HAP-1 (cell line): ENCODE data around the gene KRT4.
"Not testable (repeated sequence)": the region's sequence is repeated elsewhere in the genome, so short reads cannot be mapped to it uniquely, and the experiment has no call there.

ENCODE experiments used
- DNase-seq, 2 experiments: peaks; one replicate each; pipeline ENCODE4 v3.0.0-alpha.2; 2016 to 2020; ENCODE audit warnings: low spot score in 2 of 2
- H3K27me3 ChIP-seq: fragments of 250-450 bp; sonication (Bioruptor Pico); 2 replicates; pipeline ENCODE4 v1.5.1; 2020; ENCODE audit warnings: low read depth, mild to moderate bottlenecking, moderate library complexity
- H3K36me3 ChIP-seq: fragments of 250-450 bp; sonication (Bioruptor Pico); replicated peaks from 2 replicates; pipeline ENCODE4 v1.5.1; 2020; ENCODE audit warnings: mild to moderate bottlenecking
- H3K4me1 ChIP-seq: fragments of 250-450 bp; sonication (Bioruptor Pico); 2 replicates; pipeline ENCODE4 v1.5.1; 2020; ENCODE audit warnings: mild to moderate bottlenecking
- H3K4me3 ChIP-seq: fragments of 250-450 bp; sonication (Bioruptor Pico); 2 replicates; pipeline ENCODE4 v1.5.1; 2020; ENCODE audit warnings: mild to moderate bottlenecking, moderate library complexity
- H3K9me3 ChIP-seq: fragments of 250-450 bp; sonication (Bioruptor Pico); 2 replicates; pipeline ENCODE4 v1.5.1; 2020; ENCODE audit warnings: mild to moderate bottlenecking, moderate library complexity
- in situ Hi-C: fragments of 300-500 bp; cut with MboI; formaldehyde crosslinking; loops from 3 replicates; pipeline ENCODE4 v1.14.3; 2020; ENCODE audit warnings: low sequenced_read_pairs, inconsistent platforms, mixed read lengths

The KRT4 gene

GRCh38 chr12:52768479-52769200, 45.3 kb downstream of the KRT4 start:
- H3K4me3 ChIP-seq, result no peak overlapping the region
- H3K36me3 ChIP-seq, result no peaks in the 10 kb centered on the region
- no peaks in the 10 kb centered on the region for H3K9me3 ChIP-seq
- in situ Hi-C loops, result no loop called here
- peaks cover 5% of the 10 kb centered on the region; the same call in 1 of the 2 replicates for H3K27me3 ChIP-seq
- no peaks in the 10 kb centered on the region; the same call in 1 of the 2 replicates for H3K4me1 ChIP-seq
- DNase-seq, result no peak

- 0 out of 2 replicates have a peak, but pooled peaks cover 3% of the 10 kb centered on the region for H3K27me3 ChIP-seq
- in situ Hi-C loops, result no loop called here
- no peaks in the 10 kb centered on the region for H3K36me3 ChIP-seq
- DNase-seq, result no peak
- H3K4me3 ChIP-seq, result no peak overlapping the region
- H3K4me1 ChIP-seq, result no peaks in the 10 kb centered on the region; the same call in 1 of the 2 replicates
- no peaks in the 10 kb centered on the region for H3K9me3 ChIP-seq
These were observed 46.5 kb downstream of the KRT4 start for GRCh38 chr12:52767427-52767826.

- Histone ChIP-seq H3K27me3 (0 out of 2 replicates have a peak, but pooled peaks cover 3% of the 10 kb centered on the region), H3K9me3 (no peaks in the 10 kb centered on the region), H3K4me3 (no peak overlapping the region), H3K36me3 (no peaks in the 10 kb centered on the region), H3K4me1 (no peaks in the 10 kb centered on the region; the same call in 1 of the 2 replicates)
- DNase-seq, result no peak
- in situ Hi-C loops, result no loop called here
These were observed 46.9 kb downstream of the KRT4 start for GRCh38 chr12:52767020-52767379.

GRCh38 chr12:52766351-52767019, 47.4 kb downstream of the KRT4 start:
- in situ Hi-C loops, result no loop called here
- Histone ChIP-seq H3K4me1 (no peaks in the 10 kb centered on the region; the same call in 1 of the 2 replicates), H3K9me3 (no peaks in the 10 kb centered on the region), H3K36me3 (no peaks in the 10 kb centered on the region), H3K4me3 (no peak overlapping the region), H3K27me3 (0 out of 2 replicates have a peak, but pooled peaks cover 3% of the 10 kb centered on the region)
- DNase-seq, result no peak

GRCh38 chr12:52765702-52766101, 48.2 kb downstream of the KRT4 start:
- DNase-seq, result no peak
- H3K36me3 ChIP-seq, result no peaks in the 10 kb centered on the region
- 0 out of 2 replicates have a peak, but pooled peaks cover 3% of the 10 kb centered on the region for H3K27me3 ChIP-seq
- H3K9me3 ChIP-seq, result no peaks in the 10 kb centered on the region
- H3K4me3 ChIP-seq, result no peak overlapping the region
- in situ Hi-C loops, result no loop called here
- no peaks in the 10 kb centered on the region; the same call in 1 of the 2 replicates for H3K4me1 ChIP-seq

GRCh38 chr12:52763991-52764390, 49.9 kb downstream of the KRT4 start:
- DNase-seq, result no peak
- Histone ChIP-seq H3K4me3 (no peak overlapping the region), H3K27me3 (0 out of 2 replicates have a peak, but pooled peaks cover 3% of the 10 kb centered on the region), H3K4me1 (no peaks in the 10 kb centered on the region), H3K36me3 (no peaks in the 10 kb centered on the region), H3K9me3 (no peaks in the 10 kb centered on the region)
- in situ Hi-C loops, result no loop called here

GRCh38 chr12:52763036-52763659, 50.8 kb downstream of the KRT4 start:
- no peak overlapping the region for H3K4me3 ChIP-seq
- 0 out of 2 replicates have a peak, but pooled peaks cover 3% of the 10 kb centered on the region for H3K27me3 ChIP-seq
- no peaks in the 10 kb centered on the region for H3K9me3 ChIP-seq
- H3K4me1 ChIP-seq, result no peaks in the 10 kb centered on the region
- in situ Hi-C loops, result no loop called here
- H3K36me3 ChIP-seq, result no peaks in the 10 kb centered on the region
- no peak for DNase-seq

- DNase-seq, result no peak
- Histone ChIP-seq H3K9me3 (no peaks in the 10 kb centered on the region), H3K27me3 (0 out of 2 replicates have a peak, but pooled peaks cover 3% of the 10 kb centered on the region), H3K4me1 (no peaks in the 10 kb centered on the region), H3K36me3 (no peaks in the 10 kb centered on the region), H3K4me3 (no peak overlapping the region)
- in situ Hi-C loops, result no loop called here
These were observed 52.1 kb downstream of the KRT4 start for GRCh38 chr12:52761802-52762201.

- DNase-seq, H3K27me3 ChIP-seq, H3K4me3 ChIP-seq, H3K9me3 ChIP-seq, H3K4me1 ChIP-seq, in situ Hi-C loops, H3K36me3 ChIP-seq: not testable (repeated sequence)
These were observed 52.7 kb downstream of the KRT4 start for GRCh38 chr12:52761218-52761617.

GRCh38 chr12:52760623-52761022, 53.3 kb downstream of the KRT4 start:
- in situ Hi-C loops, result no loop called here
- H3K4me1 ChIP-seq, result no peaks in the 10 kb centered on the region
- no peaks in the 10 kb centered on the region for H3K36me3 ChIP-seq
- no peaks in the 10 kb centered on the region for H3K9me3 ChIP-seq
- 0 out of 2 replicates have a peak, but pooled peaks cover 3% of the 10 kb centered on the region for H3K27me3 ChIP-seq
- H3K4me3 ChIP-seq, result no peak overlapping the region
- no peak for DNase-seq

- Histone ChIP-seq H3K4me1 (no peaks in the 10 kb centered on the region), H3K36me3 (no peaks in the 10 kb centered on the region), H3K9me3 (no peaks in the 10 kb centered on the region), H3K4me3 (no peak overlapping the region), H3K27me3 (no peaks in the 10 kb centered on the region)
- no peak for DNase-seq
- in situ Hi-C loops, result no loop called here
These were observed 54.2 kb downstream of the KRT4 start for GRCh38 chr12:52759695-52760094.

- Histone ChIP-seq H3K4me3 (no peak overlapping the region), H3K9me3 (no peaks in the 10 kb centered on the region), H3K4me1 (no peaks in the 10 kb centered on the region), H3K36me3 (no peaks in the 10 kb centered on the region), H3K27me3 (no peaks in the 10 kb centered on the region)
- DNase-seq, result no peak
- in situ Hi-C loops, result no loop called here
These were observed 54.7 kb downstream of the KRT4 start for GRCh38 chr12:52759218-52759617.

- no peak overlapping the region for H3K4me3 ChIP-seq
- in situ Hi-C loops, result no loop called here
- H3K9me3 ChIP-seq, result no peaks in the 10 kb centered on the region
- no peaks in the 10 kb centered on the region for H3K36me3 ChIP-seq
- H3K4me1 ChIP-seq, result no peaks in the 10 kb centered on the region
- no peak for DNase-seq
- no peaks in the 10 kb centered on the region for H3K27me3 ChIP-seq
These were observed 56.3 kb downstream of the KRT4 start for GRCh38 chr12:52757449-52758176.
